HepG2 (cell line): ENCODE measurements around the gene POLA2. TPM values are rescaled to one million over a fixed set of nuclear protein-coding genes. Genes with fewer than 3 reads are reported as not detected.

Experiments used
- ETV5 ChIP-seq: IDR thresholded peaks from 2 replicates; pipeline ENCODE4 v1.6.1; 2018; ENCODE audit warnings: missing biosample characterization, missing genetic modification reagents, inconsistent platforms, borderline replicate concordance
- FOXK1 ChIP-seq: sonication (generic); formaldehyde crosslinking; IDR thresholded peaks from 2 replicates; pipeline ENCODE4 v1.4.0; 2020; ENCODE audit warnings: low read depth, missing genetic modification reagents, borderline replicate concordance
- GTF3A ChIP-seq: sonication (generic); formaldehyde crosslinking; conservative IDR thresholded peaks from 2 replicates; pipeline ENCODE4 v1.4.0; 2020; ENCODE audit warnings: mild to moderate bottlenecking, missing genetic modification reagents
- HOXA5 ChIP-seq: sonication (generic); formaldehyde crosslinking; IDR thresholded peaks from 2 replicates; pipeline ENCODE4 v1.4.0; 2020; ENCODE audit warnings: missing genetic modification reagents
- KAT8 ChIP-seq: IDR thresholded peaks from 2 replicates; pipeline ENCODE4 v1.6.1; 2016; ENCODE audit warnings: missing genetic modification reagents, missing compliant biosample characterization
- MAFK ChIP-seq, 2 experiments: IDR thresholded peaks in 1 of 2; conservative IDR thresholded peaks in 1 of 2; 2 replicates each; pipeline ENCODE4 v1.6.1; 2011; ENCODE audit warnings: improper control_type of control experiment in 2 of 2, low read length in 2 of 2
- MAX ChIP-seq: IDR thresholded peaks from 2 replicates; pipeline ENCODE4 v1.6.1; 2012; ENCODE audit warnings: inconsistent platforms
- RFXAP ChIP-seq: sonication (generic); formaldehyde crosslinking; IDR thresholded peaks from 2 replicates; pipeline ENCODE4 v1.4.0; 2020; ENCODE audit warnings: missing genetic modification reagents, borderline replicate concordance
- ZFP82 ChIP-seq: sonication (generic); formaldehyde crosslinking; IDR thresholded peaks from 2 replicates; pipeline ENCODE4 v1.5.1; 2020; ENCODE audit warnings: mild to moderate bottlenecking, missing genetic modification reagents, borderline replicate concordance
- ZNF232 ChIP-seq: sonication (generic); formaldehyde crosslinking; IDR thresholded peaks from 2 replicates; pipeline ENCODE4 v1.4.0; 2020; ENCODE audit warnings: missing genetic modification reagents, borderline replicate concordance
- ZNF646 ChIP-seq: sonication (generic); formaldehyde crosslinking; IDR thresholded peaks from 2 replicates; pipeline ENCODE4 v1.9.0; 2021; ENCODE audit warnings: mild to moderate bottlenecking, missing genetic modification reagents
- ZNF781 ChIP-seq: sonication (generic); formaldehyde crosslinking; IDR thresholded peaks from 2 replicates; pipeline ENCODE4 v1.5.1; 2020; ENCODE audit warnings: borderline replicate concordance, mild to moderate bottlenecking, missing genetic modification reagents; ENCODE audit errors: not compliant biosample characterization
- polyA plus RNA-seq, 8 experiments: library from polyadenylated mRNA; depleted of rRNA in 3 of 8; stranded (reverse) in 7 of 8; unstranded in 1 of 8; fragments of >200 nt; fragmentation: Illumina TruSeq in 4 of 8; extraction: Trizol in 4 of 8; gene quantifications; 2 replicates each; pipeline versions ENCODE4 v1.2.1 to v1.2.3, GENCODE V29; 2011 to 2016; ENCODE audit warnings: low read depth in 4 of 8, missing spikeins in 1 of 8, mixed read lengths in 1 of 8; ENCODE audit not compliant: insufficient read depth in 1 of 8
- total RNA-seq, 5 experiments: library from RNA; depleted of rRNA; stranded (reverse); fragments of >200 nt; fragmentation: Illumina TruSeq; extraction: Trizol; gene quantifications; 2 replicates each; pipeline ENCODE4 v1.2.3, GENCODE V29; 2016; ENCODE audit warnings: low read depth in 1 of 5
- TF ChIP-seq, protein P1 (sequence below): sonication (generic); formaldehyde crosslinking; IDR thresholded peaks from 2 replicates; pipeline ENCODE4 v1.5.1; 2020; ENCODE audit warnings: mild to moderate bottlenecking, missing genetic modification reagents, moderate library complexity
- TF ChIP-seq, protein P2 (sequence below): sonication (generic); formaldehyde crosslinking; IDR thresholded peaks from 2 replicates; pipeline ENCODE4 v1.4.0; 2020; ENCODE audit warnings: mild to moderate bottlenecking, missing genetic modification reagents

The POLA2 gene
- total and polyA plus RNA-seq, 2 of the 13 experiments (the other 11 are each of a cell fraction or from before 2014, with no cell fraction given): 9.7 to 15.6 TPM

GRCh38 chr11:65225279-65226102, 36.3 kb upstream of the POLA2 start (continued):
- TF ChIP-seq, protein P1, sequence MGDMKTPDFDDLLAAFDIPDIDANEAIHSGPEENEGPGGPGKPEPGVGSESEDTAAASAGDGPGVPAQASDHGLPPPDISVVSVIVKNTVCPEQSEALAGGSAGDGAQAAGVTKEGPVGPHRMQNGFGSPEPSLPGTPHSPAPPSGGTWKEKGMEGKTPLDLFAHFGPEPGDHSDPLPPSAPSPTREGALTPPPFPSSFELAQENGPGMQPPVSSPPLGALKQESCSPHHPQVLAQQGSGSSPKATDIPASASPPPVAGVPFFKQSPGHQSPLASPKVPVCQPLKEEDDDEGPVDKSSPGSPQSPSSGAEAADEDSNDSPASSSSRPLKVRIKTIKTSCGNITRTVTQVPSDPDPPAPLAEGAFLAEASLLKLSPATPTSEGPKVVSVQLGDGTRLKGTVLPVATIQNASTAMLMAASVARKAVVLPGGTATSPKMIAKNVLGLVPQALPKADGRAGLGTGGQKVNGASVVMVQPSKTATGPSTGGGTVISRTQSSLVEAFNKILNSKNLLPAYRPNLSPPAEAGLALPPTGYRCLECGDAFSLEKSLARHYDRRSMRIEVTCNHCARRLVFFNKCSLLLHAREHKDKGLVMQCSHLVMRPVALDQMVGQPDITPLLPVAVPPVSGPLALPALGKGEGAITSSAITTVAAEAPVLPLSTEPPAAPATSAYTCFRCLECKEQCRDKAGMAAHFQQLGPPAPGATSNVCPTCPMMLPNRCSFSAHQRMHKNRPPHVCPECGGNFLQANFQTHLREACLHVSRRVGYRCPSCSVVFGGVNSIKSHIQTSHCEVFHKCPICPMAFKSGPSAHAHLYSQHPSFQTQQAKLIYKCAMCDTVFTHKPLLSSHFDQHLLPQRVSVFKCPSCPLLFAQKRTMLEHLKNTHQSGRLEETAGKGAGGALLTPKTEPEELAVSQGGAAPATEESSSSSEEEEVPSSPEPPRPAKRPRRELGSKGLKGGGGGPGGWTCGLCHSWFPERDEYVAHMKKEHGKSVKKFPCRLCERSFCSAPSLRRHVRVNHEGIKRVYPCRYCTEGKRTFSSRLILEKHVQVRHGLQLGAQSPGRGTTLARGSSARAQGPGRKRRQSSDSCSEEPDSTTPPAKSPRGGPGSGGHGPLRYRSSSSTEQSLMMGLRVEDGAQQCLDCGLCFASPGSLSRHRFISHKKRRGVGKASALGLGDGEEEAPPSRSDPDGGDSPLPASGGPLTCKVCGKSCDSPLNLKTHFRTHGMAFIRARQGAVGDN (CRISPR knock-in tag): peak; percentile 92
- TF ChIP-seq FOXK1 (0 out of 2 replicates have a peak, but pooled peaks have one; percentile 24), ETV5 (peak; percentile 58; the same call in 1 of the 2 replicates), ZNF646 (no peak), HOXA5 (CRISPR knock-in tag) (0 out of 2 replicates have a peak, but pooled peaks have one; percentile 69), KAT8 (CRISPR knock-in tag) (peak; percentile 62), RFXAP (CRISPR knock-in tag) (peak; percentile 71; the same call in 1 of the 2 replicates), ZNF232 (CRISPR knock-in tag) (0 out of 2 replicates have a peak, but pooled peaks have one; percentile 46), MAFK (conservative IDR thresholded peaks at IDR 0.05 in 1 of 2, IDR thresholded peaks at IDR 0.05 in 1 of 2; ENCODE audit: low read length in 2 of 2) (no peak), ZFP82 (CRISPR knock-in tag) (no peak), ZNF781 (CRISPR knock-in tag) (peak; percentile 65), MAX (peak; percentile 33; the same call in 1 of the 2 replicates), GTF3A (peak; percentile 59; the same call in 1 of the 2 replicates)
- TF ChIP-seq, protein P2, sequence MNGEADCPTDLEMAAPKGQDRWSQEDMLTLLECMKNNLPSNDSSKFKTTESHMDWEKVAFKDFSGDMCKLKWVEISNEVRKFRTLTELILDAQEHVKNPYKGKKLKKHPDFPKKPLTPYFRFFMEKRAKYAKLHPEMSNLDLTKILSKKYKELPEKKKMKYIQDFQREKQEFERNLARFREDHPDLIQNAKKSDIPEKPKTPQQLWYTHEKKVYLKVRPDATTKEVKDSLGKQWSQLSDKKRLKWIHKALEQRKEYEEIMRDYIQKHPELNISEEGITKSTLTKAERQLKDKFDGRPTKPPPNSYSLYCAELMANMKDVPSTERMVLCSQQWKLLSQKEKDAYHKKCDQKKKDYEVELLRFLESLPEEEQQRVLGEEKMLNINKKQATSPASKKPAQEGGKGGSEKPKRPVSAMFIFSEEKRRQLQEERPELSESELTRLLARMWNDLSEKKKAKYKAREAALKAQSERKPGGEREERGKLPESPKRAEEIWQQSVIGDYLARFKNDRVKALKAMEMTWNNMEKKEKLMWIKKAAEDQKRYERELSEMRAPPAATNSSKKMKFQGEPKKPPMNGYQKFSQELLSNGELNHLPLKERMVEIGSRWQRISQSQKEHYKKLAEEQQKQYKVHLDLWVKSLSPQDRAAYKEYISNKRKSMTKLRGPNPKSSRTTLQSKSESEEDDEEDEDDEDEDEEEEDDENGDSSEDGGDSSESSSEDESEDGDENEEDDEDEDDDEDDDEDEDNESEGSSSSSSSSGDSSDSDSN (CRISPR knock-in tag): peak; percentile 96
